Fibroblast of skin of left quadriceps (primary cell): ENCODE measurements around the gene GSAP.
A peak's percentile ranks its signal among the peaks of the same experiment; 100 is the strongest.

Experiments used
- DNase-seq, 2 experiments: peaks; one replicate each; pipeline ENCODE4 v3.0.0-alpha.2; 2013; ENCODE audit warnings: low read depth in 2 of 2

The GSAP gene

DNA sequence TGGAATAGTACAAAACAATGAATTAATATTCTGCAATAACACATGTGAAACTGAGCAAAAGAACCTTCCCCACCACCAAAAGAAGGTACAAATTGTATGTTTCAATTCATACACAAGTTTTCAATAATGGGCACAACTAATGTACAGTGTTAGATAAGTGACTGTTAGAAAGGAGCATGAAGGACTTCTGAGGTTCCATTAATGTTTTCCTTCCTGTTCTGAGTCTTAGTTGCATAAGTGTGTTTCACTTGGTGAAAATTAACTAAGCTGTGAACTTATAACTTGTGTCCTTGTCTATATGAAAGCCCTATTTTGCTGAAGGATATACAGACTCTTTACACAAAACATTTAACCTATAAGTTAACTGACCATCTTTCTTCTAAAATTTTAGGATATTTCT lies 8.2 kb downstream of the GSAP start:
- no peak for DNase-seq

DNA sequence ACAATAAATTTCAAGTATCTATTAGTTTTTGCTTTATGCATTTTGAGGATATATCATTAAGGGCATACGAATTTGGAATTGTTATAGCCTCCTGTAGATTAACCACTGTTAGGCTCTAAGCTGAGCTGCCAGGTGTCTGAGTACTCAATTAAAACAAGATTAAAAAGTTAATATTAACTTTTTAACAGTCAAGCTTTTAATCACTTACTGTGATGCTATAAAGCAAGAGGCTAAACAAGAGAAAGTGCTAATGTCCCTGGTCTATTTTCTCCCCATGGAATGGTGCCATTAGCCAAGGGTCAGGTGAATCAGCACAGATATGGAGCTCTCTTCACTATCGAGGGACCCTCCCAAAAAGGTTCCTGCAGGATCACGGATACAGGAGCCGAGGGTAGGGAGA lies 9.7 kb downstream of the GSAP start:
- DNase-seq, result no peak

DNA sequence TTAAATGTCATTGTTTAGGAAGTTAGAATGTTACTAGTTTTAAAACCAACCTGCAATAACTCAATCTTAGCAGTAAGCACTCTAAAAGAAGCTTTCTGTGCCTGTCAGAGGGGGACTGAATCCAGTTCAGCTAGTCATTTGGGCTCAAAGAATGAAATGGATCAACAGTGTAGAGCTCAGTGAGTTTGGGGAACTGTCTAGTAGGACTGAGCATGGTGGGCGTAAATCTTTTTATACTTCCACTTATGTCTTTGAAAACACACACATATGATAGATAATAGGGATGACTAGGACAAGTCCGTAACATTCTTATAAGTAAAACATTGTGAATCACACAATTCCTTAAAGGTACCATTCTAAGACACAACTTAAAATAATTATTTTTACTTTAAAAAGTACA lies 11.5 kb downstream of the GSAP start:
- no peak for DNase-seq

DNA sequence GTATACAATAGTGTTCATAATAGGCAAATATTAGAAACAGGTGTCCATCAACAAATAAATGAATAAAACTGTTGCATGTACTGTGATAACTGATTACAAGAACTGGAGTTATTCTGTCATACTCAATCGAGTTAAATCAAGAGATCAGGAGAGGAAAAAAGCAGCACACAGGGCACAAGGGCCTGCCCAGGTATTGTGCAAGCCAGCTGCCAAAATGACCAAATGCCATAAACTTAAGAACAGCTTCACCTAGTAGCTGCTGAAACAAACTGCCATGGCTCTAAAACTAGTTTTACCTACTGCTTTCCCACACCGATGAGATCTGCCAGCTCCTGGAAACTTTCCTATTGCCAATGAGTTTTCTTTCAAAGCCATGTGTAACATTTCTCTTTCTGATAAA lies 12.2 kb downstream of the GSAP start:
- DNase-seq, result no peak

DNA sequence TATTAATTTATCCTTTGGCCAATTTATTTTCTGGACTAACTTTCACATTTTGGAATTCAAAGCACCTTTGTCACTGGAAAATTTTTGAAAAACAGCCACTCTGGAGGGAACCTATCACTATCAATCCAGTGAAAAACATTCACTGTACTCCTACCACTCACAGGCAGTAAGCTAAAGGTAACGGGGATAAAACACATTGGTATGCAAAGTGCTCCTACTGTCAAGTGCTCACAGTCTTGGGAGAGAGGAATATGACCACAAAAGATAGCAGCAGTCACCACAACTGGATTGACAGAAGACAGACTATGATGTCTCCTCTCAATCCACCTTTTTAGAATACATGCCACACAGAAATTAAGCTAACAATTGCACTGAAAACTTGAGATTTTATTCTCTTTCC lies 13.3 kb downstream of the GSAP start:
- no peak for DNase-seq

DNA sequence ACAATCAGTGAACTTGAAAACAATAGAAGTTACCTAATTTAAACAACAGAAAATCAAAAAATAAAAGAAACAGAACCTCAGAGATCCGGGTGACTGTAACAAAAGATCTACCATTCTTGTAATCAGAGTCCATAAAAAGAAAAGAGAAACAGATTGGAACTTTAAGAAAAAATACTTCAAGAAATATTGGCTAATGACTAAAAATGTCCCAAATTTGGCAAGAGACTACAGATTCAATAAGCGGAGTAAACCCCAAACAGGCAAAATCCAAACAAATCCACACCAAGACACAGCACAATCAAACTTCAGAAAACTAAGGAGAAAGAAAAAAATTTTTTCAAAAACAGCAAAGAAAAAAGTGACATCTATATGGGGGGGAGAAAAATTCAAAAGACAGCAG lies 15.1 kb downstream of the GSAP start:
- DNase-seq, result no peak

DNA sequence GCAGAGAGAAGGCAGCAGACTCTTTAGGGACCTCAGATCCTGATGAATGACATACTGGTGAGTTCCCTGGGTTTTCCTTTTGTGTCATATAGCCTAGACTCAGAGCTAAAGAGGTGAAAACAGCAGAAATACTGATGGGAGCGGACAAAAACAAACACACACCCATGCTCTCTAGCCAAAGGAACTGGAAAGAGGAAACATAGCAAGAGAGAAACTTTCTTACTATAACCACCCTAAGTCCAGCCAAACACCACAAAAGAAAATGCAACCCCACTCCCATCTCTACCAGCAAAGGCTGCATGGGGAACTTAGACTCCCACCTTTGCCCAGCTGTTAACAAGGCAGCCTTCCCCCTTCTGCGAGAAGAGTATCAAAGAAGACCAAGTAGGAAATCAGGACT lies 16.3 kb downstream of the GSAP start:
- DNase-seq, result no peak

DNA sequence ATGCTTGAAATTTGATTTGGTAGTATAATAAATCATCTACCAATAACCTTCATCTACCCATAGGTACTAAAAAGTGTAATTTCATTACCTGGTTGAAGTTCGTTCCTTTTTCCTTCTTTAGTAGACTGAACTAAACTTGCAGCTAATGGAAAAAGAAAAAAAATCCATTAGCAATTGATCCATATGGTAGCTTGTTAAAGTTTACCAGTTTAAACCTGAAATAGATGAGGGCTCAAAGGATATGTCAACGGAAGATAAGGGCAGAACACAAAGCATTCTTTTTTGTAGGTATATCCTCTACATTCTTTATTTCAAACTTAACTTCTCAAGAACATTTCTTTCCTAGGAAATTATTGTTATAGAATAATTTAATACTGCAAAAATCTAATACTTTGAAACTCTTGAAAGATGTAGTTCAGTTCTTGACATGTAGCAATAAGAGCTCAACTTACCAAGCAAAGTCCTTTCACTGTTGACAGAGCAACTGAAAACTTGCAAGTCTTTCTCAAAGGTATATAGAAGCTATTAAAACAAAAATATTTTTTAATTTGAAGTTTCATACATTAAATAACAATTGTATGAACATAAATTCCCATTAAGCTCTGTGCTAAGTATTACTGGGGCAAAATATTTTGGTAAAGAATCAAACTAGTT lies 19.1 kb downstream of the GSAP start:
- no peak for DNase-seq

DNA sequence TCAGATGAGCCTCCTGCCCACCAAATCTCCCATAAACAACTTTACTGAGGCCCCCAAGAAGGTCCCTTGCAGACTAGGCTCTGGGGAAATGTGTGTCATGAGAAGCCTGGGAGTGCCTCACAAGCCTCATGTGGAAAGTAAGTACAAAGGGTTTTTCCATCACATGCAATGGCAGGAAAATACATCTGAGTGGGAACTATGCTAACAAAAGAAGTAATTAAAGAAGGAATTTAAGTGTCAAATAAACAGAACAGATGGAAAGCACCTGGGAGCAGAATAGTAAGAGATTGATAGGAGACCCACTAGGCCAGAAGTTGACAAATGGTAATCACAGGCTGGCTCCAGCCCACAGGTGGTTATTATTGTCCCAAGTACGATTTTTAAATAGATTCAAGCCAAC lies 20.5 kb downstream of the GSAP start:
- DNase-seq, result no peak

DNA sequence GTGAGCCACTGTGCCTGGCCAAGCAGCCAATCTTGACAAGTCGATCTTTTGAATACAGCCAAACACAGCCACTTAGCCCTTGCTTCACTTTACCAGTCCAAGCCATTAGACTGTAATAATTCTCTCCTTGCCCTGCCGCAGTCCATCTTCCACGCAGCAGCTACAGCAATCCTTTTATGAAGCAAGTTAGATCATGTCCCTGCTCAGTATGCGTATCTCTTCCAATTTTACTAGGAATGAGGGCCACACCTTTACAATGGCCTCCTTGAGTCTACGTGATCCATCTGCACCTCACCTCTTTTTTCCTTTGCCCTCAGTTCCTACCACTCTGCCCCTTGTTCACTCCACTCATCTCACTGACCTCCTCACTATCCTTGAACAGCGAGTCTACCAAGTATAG lies 22.2 kb downstream of the GSAP start:
- DNase-seq, result no peak

DNA sequence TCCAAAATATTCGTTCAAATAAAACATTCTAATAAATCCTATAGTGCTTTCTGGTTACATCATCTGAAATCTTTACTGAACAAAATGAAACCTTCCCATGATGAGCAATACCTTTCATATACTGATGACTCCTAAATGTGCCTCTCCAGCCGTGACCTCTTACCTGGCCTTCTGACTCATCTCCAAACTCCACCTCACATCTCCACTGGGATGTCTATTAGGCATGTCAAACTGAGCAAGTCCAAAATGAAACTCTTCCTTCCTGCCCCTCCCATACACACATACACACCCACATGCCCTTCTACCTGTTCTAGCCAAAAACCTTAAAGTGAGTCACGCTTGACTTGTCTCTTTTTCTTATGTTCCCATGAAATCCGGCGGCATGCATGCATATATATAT lies 22.9 kb downstream of the GSAP start:
- no peak for DNase-seq

DNA sequence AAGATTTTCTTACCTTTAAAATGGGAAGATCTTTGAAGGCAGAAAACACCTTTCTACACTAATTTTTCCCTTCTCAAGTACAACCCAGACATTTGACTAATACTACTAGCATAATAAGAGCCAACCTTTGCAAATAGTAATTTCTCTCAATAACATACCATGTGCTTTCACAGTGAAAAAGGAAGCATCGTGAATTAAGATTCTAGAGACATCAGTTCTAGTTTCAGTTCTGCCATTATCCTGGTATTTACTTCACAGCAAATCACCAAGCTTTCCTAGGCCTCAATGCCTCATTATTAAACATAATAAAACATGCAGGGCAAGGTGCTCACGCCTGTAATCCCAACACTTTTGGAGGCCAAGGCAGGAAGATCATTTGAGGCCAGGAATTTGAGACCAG lies 24.9 kb downstream of the GSAP start:
- DNase-seq, result no peak

DNA sequence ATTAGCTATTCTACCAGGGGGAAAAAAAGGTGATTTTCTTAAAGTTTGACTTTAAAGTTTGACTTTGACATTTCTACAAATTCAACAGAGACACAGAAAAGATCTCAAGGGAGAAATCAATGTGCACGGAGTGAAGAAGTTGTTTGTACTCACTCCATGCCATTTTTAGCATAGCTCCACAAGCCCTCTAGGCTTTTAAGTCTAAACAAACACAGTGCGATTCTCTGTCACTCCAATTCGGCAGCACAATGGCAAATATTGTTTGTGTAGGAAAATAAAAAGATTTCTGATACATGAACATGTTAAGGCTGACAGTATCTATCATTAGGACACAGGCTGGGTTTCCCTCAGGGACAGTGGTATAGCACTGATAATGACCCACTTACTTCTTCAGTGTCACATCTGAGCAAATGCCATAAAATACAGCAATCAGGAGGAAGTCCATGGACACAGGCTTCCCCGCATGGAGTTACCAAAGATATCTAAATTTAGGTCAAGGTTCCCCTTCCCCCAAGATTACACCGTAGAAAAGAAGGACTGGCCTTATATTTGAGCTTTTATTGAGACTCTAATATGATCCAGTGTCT lies 28.0 kb downstream of the GSAP start:
- no peak for DNase-seq

DNA sequence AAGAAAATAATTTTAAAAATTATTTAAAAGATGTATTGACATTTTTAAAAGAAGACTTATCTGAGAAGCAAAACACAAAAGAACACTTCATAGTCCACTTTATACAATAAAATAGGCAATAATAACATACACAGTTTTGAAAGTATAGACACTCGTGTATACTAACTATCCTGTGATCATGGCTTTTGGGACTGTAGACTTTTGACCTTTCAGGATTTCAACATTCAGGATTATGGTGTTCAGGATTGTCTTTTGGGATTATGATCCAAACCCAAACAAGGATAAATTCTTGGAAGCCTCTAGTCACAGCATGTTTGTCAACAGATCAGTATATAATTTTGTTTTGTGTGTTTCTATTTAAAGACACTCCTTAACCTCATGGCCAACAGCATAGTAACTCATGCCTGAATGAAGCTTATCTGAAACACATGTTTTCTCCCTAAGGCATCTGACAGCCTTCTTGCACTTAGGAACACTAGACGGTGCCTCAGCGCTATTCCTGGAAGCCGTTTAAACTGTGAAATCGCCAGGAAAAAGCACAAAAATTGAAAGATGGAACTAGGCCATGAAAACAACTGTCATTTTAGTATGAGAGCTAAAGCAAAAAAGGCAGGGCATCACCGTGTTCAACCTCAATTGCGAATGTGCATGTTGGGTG lies 29.9 kb downstream of the GSAP start:
- peak in 1 of 2 experiments; percentile 10 for DNase-seq

DNA sequence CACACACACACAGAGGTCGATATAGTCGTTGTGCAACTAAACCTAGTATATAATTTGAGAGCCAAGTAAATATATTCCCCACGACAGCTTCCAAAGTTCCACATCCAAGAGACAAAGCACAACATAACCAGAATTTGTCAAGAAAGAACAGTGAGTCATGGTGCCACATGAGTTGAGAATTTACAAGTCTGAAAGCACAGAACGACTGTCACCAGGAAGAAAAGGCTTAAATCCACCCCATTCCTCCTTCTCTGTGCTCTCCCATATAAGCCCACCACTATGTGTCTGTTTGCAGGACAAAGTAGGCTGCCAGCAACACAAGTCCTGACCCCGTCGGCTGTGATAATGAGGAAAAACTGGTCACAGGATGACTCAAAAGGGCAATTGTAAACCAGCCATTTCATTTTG lies 32.8 kb downstream of the GSAP start:
- DNase-seq, result no peak

DNA sequence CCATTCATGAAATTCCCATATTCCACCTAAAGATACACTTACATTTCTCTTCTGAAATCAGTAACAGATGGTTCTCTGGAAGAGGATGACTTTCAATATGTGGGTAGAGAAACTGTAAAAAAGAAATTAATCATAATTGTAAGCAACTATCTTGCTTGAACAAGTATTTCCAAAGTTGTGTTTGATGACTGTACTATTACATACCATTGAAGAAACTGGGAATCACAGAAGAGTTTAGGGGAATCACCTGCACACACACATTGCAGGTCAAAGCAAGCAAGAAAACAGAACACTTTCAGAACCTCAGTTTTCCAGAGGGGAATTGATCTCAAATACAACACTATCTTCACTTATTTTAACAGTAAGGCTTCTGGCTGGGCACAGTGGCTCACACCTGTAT lies 33.6 kb downstream of the GSAP start:
- no peak for DNase-seq

DNA sequence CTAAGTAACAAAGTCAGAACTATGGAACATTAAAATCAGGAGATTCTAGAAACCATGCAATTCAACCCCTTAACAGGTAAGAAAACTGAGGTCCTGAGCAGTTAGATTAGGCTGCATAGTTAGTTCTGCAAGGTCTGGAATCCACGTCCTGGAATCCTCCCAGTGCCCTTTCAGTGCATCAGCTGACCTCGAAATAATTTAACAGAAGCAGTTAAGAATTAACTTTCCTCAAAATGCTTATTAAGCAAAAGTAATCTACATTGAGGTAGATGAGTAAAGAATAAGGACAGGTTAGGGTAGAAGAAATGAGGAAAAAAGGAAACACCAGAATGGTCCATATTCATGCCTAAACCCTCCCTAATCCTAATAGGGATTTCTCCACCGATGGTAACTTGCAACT lies 37.6 kb downstream of the GSAP start:
- DNase-seq, result no peak

DNA sequence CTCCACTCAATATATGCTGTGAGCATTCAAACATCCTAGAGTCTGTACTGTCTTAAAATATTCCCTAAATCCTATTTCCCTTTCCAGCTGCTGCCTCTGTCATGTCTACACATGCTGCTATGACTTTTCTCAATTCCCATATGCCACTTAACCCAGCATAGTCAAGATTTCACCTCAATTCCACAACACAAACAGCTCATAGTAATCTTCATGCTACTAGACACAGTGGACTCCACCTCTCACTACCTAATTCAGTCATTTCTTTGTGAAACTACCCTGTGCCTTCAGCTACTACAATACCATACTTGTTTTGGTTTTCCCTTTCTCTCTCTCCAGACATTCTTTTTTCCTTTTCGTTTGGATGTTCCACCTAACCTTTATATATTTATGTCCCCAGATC lies 45.5 kb downstream of the GSAP start:
- no peak for DNase-seq

DNA sequence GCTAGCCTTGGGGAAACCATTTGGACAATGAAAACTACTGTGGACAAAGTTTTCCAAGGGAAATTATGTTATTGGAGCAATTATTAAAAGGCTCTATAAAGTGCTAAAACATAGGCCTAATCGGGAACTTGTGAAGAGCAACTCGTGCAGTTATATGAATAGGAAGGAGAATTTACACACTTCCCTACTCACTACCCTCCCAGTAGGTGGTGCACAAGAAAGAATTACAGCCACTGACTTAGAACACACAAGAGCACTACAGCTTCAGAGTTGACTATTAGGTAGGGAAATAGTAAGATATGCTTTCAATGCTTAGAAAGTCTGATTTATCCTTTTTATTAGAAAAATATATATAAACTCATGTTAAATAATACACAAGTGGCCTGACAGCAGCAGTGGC lies 47.2 kb downstream of the GSAP start:
- DNase-seq, result no peak

DNA sequence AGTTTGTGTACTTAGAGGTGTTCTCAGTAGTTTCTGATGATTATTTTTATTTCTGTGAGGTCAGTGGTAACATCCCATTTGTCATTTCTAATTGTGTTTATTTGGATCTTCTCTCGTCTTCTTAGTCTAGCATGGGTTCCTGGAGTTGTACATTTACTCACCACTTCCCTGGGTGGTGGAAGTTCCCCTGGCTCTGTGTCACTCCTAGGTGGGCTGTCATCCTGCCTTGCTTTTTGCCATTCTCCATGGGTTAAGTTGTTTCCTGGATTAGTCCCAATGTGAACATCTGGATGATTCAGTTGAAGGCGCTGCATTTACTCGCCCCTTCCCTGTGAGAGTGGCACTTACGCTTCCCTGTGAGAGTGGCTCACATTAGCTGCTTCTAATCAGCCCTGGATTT lies 48.2 kb downstream of the GSAP start:
- no peak for DNase-seq

DNA sequence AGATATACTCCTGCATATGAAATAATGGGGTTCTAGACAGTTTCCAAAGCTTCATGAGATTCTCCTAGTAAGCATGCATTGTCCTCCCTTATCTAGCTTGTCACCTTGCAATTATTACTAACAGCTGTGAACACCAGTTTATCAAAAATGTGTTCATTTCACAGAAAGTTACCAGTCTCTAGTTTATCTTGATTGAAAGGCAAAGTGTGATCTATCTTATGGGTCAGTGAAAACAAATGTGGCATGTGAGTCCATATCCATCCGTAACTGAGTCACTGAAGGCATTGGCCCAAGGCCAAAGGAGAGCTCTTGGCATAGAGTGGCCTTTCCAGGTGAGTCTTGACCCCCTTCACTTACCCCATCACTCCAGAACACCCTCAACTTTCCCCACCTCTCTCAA lies 53.2 kb downstream of the GSAP start:
- no peak for DNase-seq

DNA sequence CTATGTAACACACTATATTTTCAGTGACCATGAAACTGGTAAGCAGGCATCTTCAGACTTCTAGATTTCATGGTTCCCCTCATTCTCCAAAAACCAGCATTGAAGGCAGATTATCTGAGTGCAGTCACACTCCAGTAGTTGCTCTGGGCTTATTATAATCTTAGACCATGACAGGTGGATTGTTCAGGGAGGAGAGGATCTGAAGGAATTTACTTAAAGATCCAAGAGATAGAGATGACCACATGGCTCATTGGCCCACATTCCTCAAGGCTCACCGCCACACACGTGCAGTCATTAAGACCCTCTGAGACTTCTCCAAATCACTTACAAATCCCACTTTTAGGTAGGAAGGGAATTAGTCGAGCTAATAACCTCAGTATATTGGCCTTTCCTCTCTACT lies 55.2 kb downstream of the GSAP start:
- no peak for DNase-seq

DNA sequence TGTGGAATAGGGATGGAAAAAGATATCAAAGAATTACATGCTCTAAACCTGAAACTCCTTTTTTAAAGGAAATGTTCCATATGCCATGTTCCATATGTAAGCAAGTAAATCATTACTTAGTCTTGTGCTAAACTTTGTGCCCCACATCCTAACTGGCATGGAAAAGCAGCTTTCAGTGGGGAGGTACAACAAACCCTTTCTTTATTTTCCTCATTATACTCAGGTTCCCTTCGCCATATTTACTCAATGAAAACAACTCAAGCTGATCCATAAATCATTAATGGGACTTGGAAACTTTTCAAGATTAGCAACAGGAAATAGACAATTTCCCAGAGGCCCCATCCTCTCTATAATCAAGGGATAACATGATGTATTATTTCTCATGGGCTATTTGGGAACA lies 56.0 kb downstream of the GSAP start:
- DNase-seq, result no peak

DNA sequence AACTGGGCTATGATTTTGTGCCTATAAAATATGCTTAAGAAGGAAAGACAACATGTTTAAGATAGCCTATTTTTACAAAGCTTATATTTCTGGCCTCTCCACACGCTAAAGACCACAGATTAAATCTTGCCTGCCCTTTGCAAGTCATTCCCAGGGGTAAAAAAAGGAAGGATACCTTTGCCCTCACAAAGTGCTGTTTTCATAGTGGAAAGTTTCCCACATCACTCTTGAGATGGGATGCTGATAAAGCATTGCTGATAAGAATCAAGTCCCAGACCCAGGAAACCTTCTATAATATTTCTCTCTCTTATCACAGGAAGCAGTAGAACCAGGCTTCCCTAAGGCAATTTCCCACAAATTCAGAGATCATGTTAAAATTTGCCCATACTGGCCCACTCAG lies 56.5 kb downstream of the GSAP start:
- DNase-seq, result no peak
